Common myeloid progenitor, CD34-positive (primary cell): ENCODE measurements around the gene SNX9.
A peak's percentile ranks its signal among the peaks of the same experiment; 100 is the strongest.
"Not testable (repeated sequence)": the region's sequence is repeated elsewhere in the genome, so short reads cannot be mapped to it uniquely, and the experiment has no call there.

Experiments used
- CTCF ChIA-PET: fragments of 350-600 bp; sonication (Branson Sonifier 250); formaldehyde crosslinking; loops from one replicate; lab custom pipeline; 2021; ENCODE audit warnings: antibody characterized with exemption; lab: Charles Lee
- POLR2A ChIA-PET: fragments of 350-600 bp; sonication (Branson Sonifier 250); formaldehyde crosslinking; loops from one replicate; lab custom pipeline; 2021; ENCODE audit warnings: antibody characterized with exemption; lab: Charles Lee
- DNase-seq, 3 donors: peaks; one replicate each; pipeline versions ENCODE4 v3.0.0 to v3.0.0-alpha.2; 2013
- H3K27ac ChIP-seq, 2 experiments: 1 replicate in 1 of 2; 2 replicates in 1 of 2; pipeline ENCODE4 v1.7.0; 2013; ENCODE audit warnings: inconsistent platforms in 2 of 2, low read length in 2 of 2, mild to moderate bottlenecking in 2 of 2, low read depth in 1 of 2, moderate library complexity in 1 of 2; ENCODE audit not compliant: severe bottlenecking in 2 of 2, insufficient read depth in 1 of 2, poor library complexity in 1 of 2
- H3K27me3 ChIP-seq, 5 experiments: replicated peaks in 2 of 5; 1 replicate in 3 of 5; 2 replicates in 2 of 5; pipeline versions ENCODE4 v1.6.1 to v1.7.0; 2013; ENCODE audit warnings: low read length in 4 of 5, mild to moderate bottlenecking in 2 of 5, moderate library complexity in 2 of 5, inconsistent platforms in 1 of 5; ENCODE audit not compliant: insufficient read depth in 5 of 5, control insufficient read depth in 4 of 5
- H3K36me3 ChIP-seq, 4 experiments: 1 replicate in 2 of 4; 2 replicates in 2 of 4; pipeline versions ENCODE4 v1.6.1 to v1.7.0; 2013; ENCODE audit warnings: low read length in 3 of 4, control low read depth in 1 of 4, mild to moderate bottlenecking in 1 of 4; ENCODE audit not compliant: control insufficient read depth in 4 of 4, insufficient read depth in 4 of 4
- H3K4me1 ChIP-seq, 4 experiments: 1 replicate in 3 of 4; 2 replicates in 1 of 4; pipeline versions ENCODE4 v1.6.1 to v1.7.1; 2013; ENCODE audit warnings: low read length in 3 of 4, mild to moderate bottlenecking in 3 of 4, control low read depth in 1 of 4, inconsistent platforms in 1 of 4, moderate library complexity in 1 of 4; ENCODE audit not compliant: control insufficient read depth in 4 of 4, insufficient read depth in 4 of 4; ENCODE audit errors: control extremely low read depth in 1 of 4
- H3K4me3 ChIP-seq, 7 experiments: 1 replicate in 4 of 7; 2 replicates in 3 of 7; pipeline versions ENCODE4 v1.5.1 to v1.7.0; 2013; ENCODE audit warnings: mild to moderate bottlenecking in 7 of 7, low read length in 6 of 7, moderate library complexity in 6 of 7, inconsistent platforms in 2 of 7, low read depth in 2 of 7, control low read depth in 1 of 7; ENCODE audit not compliant: insufficient read depth in 4 of 7, control insufficient read depth in 1 of 7; ENCODE audit errors: extremely low read depth in 1 of 7
- H3K9me3 ChIP-seq, 5 experiments: 1 replicate in 4 of 5; 2 replicates in 1 of 5; pipeline versions ENCODE4 v1.6.1 to v1.7.1; 2013; ENCODE audit warnings: low read length in 4 of 5, mild to moderate bottlenecking in 2 of 5, inconsistent platforms in 1 of 5, low read depth in 1 of 5, moderate library complexity in 1 of 5; ENCODE audit not compliant: control insufficient read depth in 4 of 5, insufficient read depth in 2 of 5; ENCODE audit errors: control extremely low read depth in 1 of 5
- WGBS: methylation state at CpG from one replicate; pipeline ENCODE4 v1.1.5; 2013; ENCODE audit not compliant: insufficient coverage; 5-methylcytosine and 5-hydroxymethylcytosine counted together

The SNX9 gene

DNA sequence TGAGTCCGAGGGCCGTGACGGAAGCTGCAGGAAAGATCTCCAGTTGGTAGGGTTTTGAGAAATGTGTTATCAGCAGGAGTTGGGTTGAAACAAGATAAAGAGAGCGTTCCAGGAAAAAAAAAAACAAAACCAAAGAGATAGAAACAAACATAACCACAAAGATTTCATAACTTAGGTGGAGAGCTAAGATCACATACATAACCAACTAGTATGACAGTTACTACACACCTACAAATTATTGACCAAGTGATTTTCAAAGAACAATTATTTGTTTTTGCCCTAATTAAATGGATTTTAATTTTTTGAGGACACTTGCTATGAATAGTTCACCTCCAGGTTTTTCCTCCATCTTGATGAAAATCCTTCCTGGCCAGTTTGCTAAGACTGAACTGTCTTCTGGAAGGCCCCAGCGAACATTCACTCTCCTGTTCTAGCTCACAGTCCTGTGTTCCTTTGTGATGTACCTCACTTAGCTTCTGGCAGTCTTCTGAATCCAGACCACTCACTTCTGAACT lies 69.4 kb downstream of the SNX9 start:
- no peak for DNase-seq
- ChIA-PET CTCF (interaction anchor here (1.1 to 2.9 kb wide), 4 partner anchors 18 to 136 kb away, joined by 3 to 8 read pairs (median 5); no protein-coding TSS in a partner anchor), POLR2A (interaction anchor here (0.7 kb wide), 2 partner anchors 205 to 911 kb away, joined by 3 to 4 read pairs; no protein-coding TSS in a partner anchor)
- Histone ChIP-seq H3K9me3 (no peaks in the 10 kb centered on the region), H3K4me1 (peaks cover 2 to 10% (median 7%) of the 10 kb centered on the region in 4 experiments), H3K27me3 (no peaks in the 10 kb centered on the region), H3K27ac (no peak overlapping the region), H3K36me3 (peaks cover 2 to 8% (median 5%) of the 10 kb centered on the region in 4 experiments), H3K4me3 (no peak overlapping the region)
- 92% methylated on average over 1 of the region's 5 CpGs for WGBS

DNA sequence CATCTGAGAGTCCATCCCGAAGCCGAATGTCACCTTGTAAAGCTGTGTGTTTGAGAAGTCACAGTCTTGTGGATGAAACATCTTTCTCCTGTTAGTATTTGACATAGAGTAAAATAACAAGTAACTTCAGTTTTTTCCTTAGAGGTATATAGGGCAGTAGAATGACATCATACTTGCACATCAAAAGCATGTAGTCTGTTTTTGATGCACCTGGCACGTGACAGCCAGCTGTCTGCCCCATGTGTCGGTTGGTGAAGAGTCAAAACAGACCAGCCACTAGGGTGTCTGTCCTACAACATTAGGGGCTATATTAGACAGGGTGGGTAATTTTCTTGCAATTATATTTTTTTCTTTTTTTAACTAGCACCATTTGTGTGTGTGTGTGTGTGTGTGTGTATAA lies 70.2 kb downstream of the SNX9 start:
- Histone ChIP-seq H3K36me3 (peaks cover 2 to 8% (median 7%) of the 10 kb centered on the region in 4 experiments), H3K4me3 (no peak overlapping the region), H3K4me1 (peaks cover 2 to 10% (median 7%) of the 10 kb centered on the region in 4 experiments), H3K27ac (no peak overlapping the region), H3K9me3 (no peaks in the 10 kb centered on the region), H3K27me3 (no peaks in the 10 kb centered on the region)
- ChIA-PET CTCF (interaction anchor here (0.8 to 2.9 kb wide), 4 partner anchors 19 to 137 kb away, joined by 3 to 8 read pairs (median 4); no protein-coding TSS in a partner anchor), POLR2A (no interaction called here)
- 83% methylated on average over 2 of the region's 4 CpGs for WGBS
- no peak for DNase-seq

DNA sequence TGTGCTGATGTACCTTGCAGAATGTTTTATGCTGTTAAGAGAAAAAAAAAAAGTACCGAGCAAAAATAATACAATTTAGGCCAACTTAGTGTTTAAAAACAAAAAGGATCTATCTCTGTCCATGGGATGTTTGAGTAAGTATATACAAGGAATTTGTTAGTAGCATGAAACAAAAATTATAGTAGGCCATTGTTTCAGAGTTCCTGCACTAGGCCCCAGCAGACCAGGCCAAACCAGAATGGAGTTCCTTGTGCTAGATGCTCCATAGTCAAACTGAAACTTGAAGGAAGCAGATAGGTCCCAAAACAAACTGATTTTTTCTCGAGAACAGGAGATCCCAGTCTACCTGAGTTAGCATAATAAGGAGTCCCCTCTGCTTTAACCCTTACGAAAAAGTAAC lies 72.5 kb downstream of the SNX9 start:
- WGBS, result 100% methylated on average over 1 of the region's 3 CpGs
- Histone ChIP-seq H3K27ac (no peak overlapping the region), H3K27me3 (no peaks in the 10 kb centered on the region), H3K4me1 (peaks cover 2 to 10% (median 7%) of the 10 kb centered on the region in 4 experiments), H3K9me3 (no peaks in the 10 kb centered on the region), H3K36me3 (peaks cover 2 to 8% (median 7%) of the 10 kb centered on the region in 4 experiments), H3K4me3 (no peak overlapping the region)
- no peak for DNase-seq
- CTCF ChIA-PET, result interaction anchor here (1.4 kb wide), 1 partner anchor 22 kb away, joined by 3 read pairs; no protein-coding TSS in a partner anchor
- POLR2A ChIA-PET, result no interaction called here

DNA sequence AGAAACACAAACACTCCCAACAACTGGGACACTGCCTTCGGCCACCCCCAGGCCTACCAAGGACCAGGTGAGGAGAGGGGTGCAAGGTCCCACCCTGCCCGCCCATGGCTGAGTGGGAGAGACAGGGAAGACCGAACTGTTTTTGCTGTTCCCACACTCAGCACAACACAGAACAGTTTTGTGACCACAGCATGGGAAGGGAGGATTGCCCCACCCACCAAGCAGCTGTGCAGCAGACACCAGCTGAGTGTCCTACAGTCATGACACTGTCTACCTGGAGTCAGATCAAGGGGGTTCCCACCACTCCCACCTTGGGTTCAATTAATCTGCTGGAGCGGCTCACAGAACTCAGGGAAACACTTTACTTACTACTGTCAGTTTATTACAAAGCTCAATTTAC lies 73.9 kb downstream of the SNX9 start:
- Histone ChIP-seq H3K4me1 (peaks cover 0 to 4% (median 2%) of the 10 kb centered on the region in 4 experiments), H3K27ac (no peak overlapping the region), H3K27me3 (no peaks in the 10 kb centered on the region), H3K4me3 (no peak overlapping the region), H3K9me3 (no peaks in the 10 kb centered on the region), H3K36me3 (peaks cover 2 to 10% (median 9%) of the 10 kb centered on the region in 4 experiments)
- no peak for DNase-seq
- POLR2A ChIA-PET, result no interaction called here
- 92% methylated on average over 2 of the region's 4 CpGs for WGBS
- CTCF ChIA-PET, result interaction anchor here (1.4 to 1.9 kb wide), 2 partner anchors 10 to 23 kb away, joined by 3 to 8 read pairs; no protein-coding TSS in a partner anchor

GRCh38 chr6:157898169-157898568 lies 75.1 kb downstream of the SNX9 start:
- H3K9me3 ChIP-seq, result no peaks in the 10 kb centered on the region
- POLR2A ChIA-PET, result no interaction called here
- no peak overlapping the region for H3K4me3 ChIP-seq
- H3K27me3 ChIP-seq, result no peaks in the 10 kb centered on the region
- H3K27ac ChIP-seq, result no peak overlapping the region
- no peaks in the 10 kb centered on the region for H3K4me1 ChIP-seq
- 85% methylated on average over 6 of the region's 7 CpGs for WGBS
- H3K36me3 ChIP-seq, result peaks cover 0 to 14% (median 9%) of the 10 kb centered on the region in 4 experiments
- CTCF ChIA-PET, result interaction anchor here (0.8 to 1.9 kb wide), 4 partner anchors 9 to 142 kb away, joined by 3 to 8 read pairs (median 3); no protein-coding TSS in a partner anchor
- DNase-seq, result peak in 1 of 3 donors; percentile 17

DNA sequence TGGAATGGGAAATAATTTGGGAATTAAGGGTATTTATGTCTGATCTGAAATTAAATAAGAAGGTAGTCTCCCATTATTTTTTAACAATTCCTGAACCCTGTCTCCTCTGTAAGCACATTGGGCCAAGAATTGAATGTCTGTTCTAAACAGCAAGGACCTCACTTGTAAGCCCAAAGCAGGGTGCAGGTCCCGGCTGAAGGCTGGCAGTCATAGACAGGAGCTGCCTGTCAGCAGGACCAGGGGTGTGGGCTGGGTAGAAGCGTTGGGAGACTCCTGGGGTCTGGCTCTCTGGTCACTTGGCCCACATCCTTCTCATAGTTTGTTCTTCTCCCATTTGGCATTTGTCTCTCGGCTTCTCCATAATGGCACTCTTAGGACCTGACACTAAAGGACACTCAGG lies 75.6 kb downstream of the SNX9 start:
- no peaks in the 10 kb centered on the region for H3K4me1 ChIP-seq
- no peak for DNase-seq
- WGBS, result 100% methylated on average over 1 of the region's 3 CpGs
- H3K27ac ChIP-seq, result no peak overlapping the region
- ChIA-PET POLR2A (no interaction called here), CTCF (interaction anchor here (1.5 to 1.9 kb wide), 2 partner anchors 8 to 25 kb away, joined by 3 to 8 read pairs; no protein-coding TSS in a partner anchor)
- no peak overlapping the region for H3K4me3 ChIP-seq
- H3K9me3 ChIP-seq, result no peaks in the 10 kb centered on the region
- peaks cover 0 to 14% (median 9%) of the 10 kb centered on the region in 4 experiments for H3K36me3 ChIP-seq
- no peaks in the 10 kb centered on the region for H3K27me3 ChIP-seq

DNA sequence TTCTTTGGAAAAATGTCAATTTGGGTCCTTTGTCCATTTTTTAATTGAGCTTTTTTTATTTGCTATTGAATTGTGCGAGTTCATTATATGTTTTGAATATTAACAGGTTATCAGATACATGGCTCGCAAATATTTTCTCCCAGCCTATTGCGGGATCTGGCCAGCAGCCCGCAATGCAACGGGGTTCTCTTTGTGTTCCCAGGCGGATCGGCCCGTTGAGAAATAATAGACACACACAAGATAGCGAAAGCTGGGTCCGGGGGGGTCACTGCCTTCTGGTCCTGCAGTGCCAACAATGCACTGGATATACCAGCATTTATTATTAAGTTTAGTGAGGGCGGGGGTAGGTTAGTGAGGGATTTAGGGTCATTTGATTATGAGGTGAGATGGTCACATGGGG lies 77.2 kb downstream of the SNX9 start:
- ChIA-PET POLR2A (interaction anchor here (1.1 kb wide), 1 partner anchor 11 kb away, joined by 3 read pairs; no protein-coding TSS in a partner anchor), CTCF (interaction anchor here (0.8 kb wide), 1 partner anchor 156 kb away, joined by 3 read pairs; no protein-coding TSS in a partner anchor)
- H3K27me3 ChIP-seq, DNase-seq, H3K4me3 ChIP-seq, H3K9me3 ChIP-seq, H3K27ac ChIP-seq, H3K4me1 ChIP-seq: not testable (repeated sequence)
- H3K36me3 ChIP-seq, result peaks cover 0 to 14% (median 11%) of the 10 kb centered on the region in 4 experiments
- 100% methylated on average over 5 of the region's 11 CpGs for WGBS
